HepG2 (cell line): ENCODE measurements around the gene GDF11. TPM values are rescaled to one million over a fixed set of nuclear protein-coding genes. Genes with fewer than 3 reads are reported as not detected.

Experiments used
- ATAC-seq: fragments of 200-7000 bp; cut with Tn5 transposase; 3 replicates; pipeline ENCODE4 v1.9.1; 2020; ENCODE audit warnings: mild to moderate bottlenecking, moderate library complexity
- BruUV-seq: library from RNA; stranded (reverse); fragments of 400-500 nt; replicated peaks from 2 replicates; lab custom pipeline; 2021; lab: Mats Ljungman, UMichigan
- CTCF ChIA-PET: fragments of 300-600 bp; formaldehyde crosslinking; extraction: SDS; loops from one replicate; lab custom pipeline; 2021; ENCODE audit warnings: low total read pairs, inconsistent platforms, low intra/inter-chr PET ratio; lab: Yijun Ruan, JAX
- POLR2A ChIA-PET: fragments of 350-600 bp; sonication (Branson Sonifier 250); formaldehyde crosslinking; loops from one replicate; lab custom pipeline; 2020; ENCODE audit warnings: antibody characterized with exemption, inconsistent platforms; lab: Yijun Ruan, JAX
- DNase-seq: peaks from one replicate; pipeline ENCODE4 v3.0.0-alpha.2; 2015; ENCODE audit warnings: low spot score
- FAIRE-seq: peaks from 3 replicates; lab custom pipeline; 2011; peaks lifted over from hg19 to GRCh38; lab: Jason Lieb, UNC
- H2AFZ ChIP-seq: one replicate; pipeline ENCODE4 v1.6.1; 2011; ENCODE audit warnings: low read length, inconsistent platforms
- H3K27ac ChIP-seq: fragments of 300-600 bp; 3 replicates; pipeline ENCODE4 v1.8.0; 2011; ENCODE audit warnings: mixed run types, mild to moderate bottlenecking, mixed read lengths, low read length, inconsistent platforms; ENCODE audit not compliant: insufficient read depth; ENCODE audit errors: extremely low read length
- H3K27me3 ChIP-seq, 2 experiments: fragments of 200-600 bp in 1 of 2; 2 replicates in 1 of 2; 3 replicates in 1 of 2; pipeline versions ENCODE4 v1.6.0 to v1.8.0; 2011; ENCODE audit warnings: low read length in 2 of 2, mild to moderate bottlenecking in 2 of 2, moderate library complexity in 2 of 2, inconsistent platforms in 1 of 2; ENCODE audit not compliant: insufficient read depth in 2 of 2, control insufficient read depth in 1 of 2
- H3K36me3 ChIP-seq, 2 experiments: fragments of 200-600 bp in 1 of 2; replicated peaks in 1 of 2; 2 replicates in 1 of 2; 3 replicates in 1 of 2; pipeline versions ENCODE4 v1.5.1 to v1.8.0; 2011; ENCODE audit warnings: low read length in 2 of 2, inconsistent platforms in 1 of 2; ENCODE audit not compliant: insufficient read depth in 2 of 2, control insufficient read depth in 1 of 2
- H3K4me1 ChIP-seq: 2 replicates; pipeline ENCODE4 v1.5.1; 2012; ENCODE audit warnings: low read length, inconsistent platforms; ENCODE audit not compliant: insufficient read depth
- H3K4me2 ChIP-seq: 2 replicates; pipeline ENCODE4 v1.6.0; 2011; ENCODE audit warnings: low read depth, low read length, inconsistent platforms
- H3K4me3 ChIP-seq, 3 experiments: fragments of 200-600 bp in 1 of 3; sonication (generic), shearing (Covaris generic) in 1 of 3; replicated peaks in 1 of 3; 2 replicates each; pipeline ENCODE4 v1.5.1; 2011 to 2016; ENCODE audit warnings: low read length in 3 of 3, inconsistent platforms in 2 of 3, low read depth in 2 of 3, mild to moderate bottlenecking in 2 of 3, control low read depth in 1 of 3, mixed read lengths in 1 of 3; ENCODE audit not compliant: insufficient read depth in 1 of 3
- H3K79me2 ChIP-seq: one replicate; pipeline ENCODE4 v1.6.1; 2011; ENCODE audit warnings: low read length, inconsistent platforms; ENCODE audit not compliant: insufficient read depth
- H3K9ac ChIP-seq: 2 replicates; pipeline ENCODE4 v1.6.0; 2011; ENCODE audit warnings: mild to moderate bottlenecking, low read depth, low read length, inconsistent platforms; ENCODE audit not compliant: insufficient read depth
- H3K9me3 ChIP-seq: 2 replicates; pipeline ENCODE4 v1.5.1; 2012; ENCODE audit warnings: mild to moderate bottlenecking, low read length
- H4K20me1 ChIP-seq: 2 replicates; pipeline ENCODE4 v1.6.0; 2011; ENCODE audit warnings: inconsistent platforms, mild to moderate bottlenecking, low read length, moderate library complexity; ENCODE audit not compliant: insufficient read depth
- BORCS8-MEF2B ChIP-seq: sonication (generic); formaldehyde crosslinking; IDR thresholded peaks from 2 replicates; pipeline ENCODE4 v1.8.0; 2022; ENCODE audit warnings: mild to moderate bottlenecking, missing genetic modification reagents
- CEBPG ChIP-seq: IDR thresholded peaks from 2 replicates; pipeline ENCODE4 v1.6.1; 2016
- FOSL2 ChIP-seq: sonication (generic); formaldehyde crosslinking; IDR thresholded peaks from 2 replicates; pipeline ENCODE4 v1.4.0; 2020; ENCODE audit warnings: missing genetic modification reagents
- MTF2 ChIP-seq: sonication (generic); formaldehyde crosslinking; IDR thresholded peaks from 2 replicates; pipeline ENCODE4 v1.5.0; 2020; ENCODE audit warnings: missing genetic modification reagents, borderline replicate concordance
- PATZ1 ChIP-seq: sonication (generic); formaldehyde crosslinking; IDR thresholded peaks from 2 replicates; pipeline ENCODE4 v1.4.0; 2020; ENCODE audit warnings: missing genetic modification reagents
- RBAK ChIP-seq: sonication (generic); formaldehyde crosslinking; IDR thresholded peaks from 2 replicates; pipeline ENCODE4 v1.5.1; 2020; ENCODE audit warnings: mild to moderate bottlenecking, missing genetic modification reagents
- SRSF9 ChIP-seq: fragments of 200-400 bp; formaldehyde crosslinking; IDR thresholded peaks from 2 replicates; pipeline ENCODE4 v1.6.1; 2018; ENCODE audit warnings: borderline replicate concordance, mild to moderate bottlenecking, low read depth, low read length; ENCODE audit not compliant: insufficient read depth, poor library complexity, severe bottlenecking
- ZBTB38 ChIP-seq: sonication (generic); formaldehyde crosslinking; IDR thresholded peaks from 2 replicates; pipeline ENCODE4 v1.5.1; 2020; ENCODE audit warnings: mild to moderate bottlenecking, missing genetic modification reagents
- ZNF496 ChIP-seq: sonication (generic); formaldehyde crosslinking; IDR thresholded peaks from 2 replicates; pipeline ENCODE4 v1.8.1; 2023; ENCODE audit warnings: mild to moderate bottlenecking, moderate library complexity, missing genetic modification reagents; ENCODE audit not compliant: insufficient replicate concordance
- ZNF772 ChIP-seq: sonication (generic); formaldehyde crosslinking; IDR thresholded peaks from 2 replicates; pipeline ENCODE4 v1.5.0; 2020; ENCODE audit warnings: mild to moderate bottlenecking, missing genetic modification reagents
- WGBS: methylation state at CpG from one replicate; pipeline ENCODE4 v1.1.6; 2017; ENCODE audit warnings: low lambda C conversion rate; 5-methylcytosine and 5-hydroxymethylcytosine counted together
- in situ Hi-C: cut with HindIII; loops from 2 replicates; pipeline ENCODE4 v1.10.0; 2017; ENCODE audit warnings: low pct_unique_long_range_greater_than_20kb; ENCODE audit not compliant: extremely low pct_ligation_motif_present
- intact Hi-C: fragments of 100-400 bp; cut with micrococcal nuclease; formaldehyde crosslinking; loops from one replicate; pipeline ENCODE4 v1.10.0; 2022; ENCODE audit not compliant: unreplicated experiment
- polyA plus RNA-seq, 8 experiments: library from polyadenylated mRNA; depleted of rRNA in 3 of 8; stranded (reverse) in 7 of 8; unstranded in 1 of 8; fragments of >200 nt; fragmentation: Illumina TruSeq in 4 of 8; extraction: Trizol in 4 of 8; gene quantifications; 2 replicates each; pipeline versions ENCODE4 v1.2.1 to v1.2.3, GENCODE V29; 2011 to 2016; ENCODE audit warnings: low read depth in 4 of 8, missing spikeins in 1 of 8, mixed read lengths in 1 of 8; ENCODE audit not compliant: insufficient read depth in 1 of 8
- total RNA-seq, 5 experiments: library from RNA; depleted of rRNA; stranded (reverse); fragments of >200 nt; fragmentation: Illumina TruSeq; extraction: Trizol; gene quantifications; 2 replicates each; pipeline ENCODE4 v1.2.3, GENCODE V29; 2016; ENCODE audit warnings: low read depth in 1 of 5
- TF ChIP-seq, protein P1 (sequence below): sonication (generic); formaldehyde crosslinking; IDR thresholded peaks from 2 replicates; pipeline ENCODE4 v1.8.1; 2023; ENCODE audit warnings: mild to moderate bottlenecking, moderate library complexity, missing genetic modification reagents
- TF ChIP-seq, protein P2 (sequence below): sonication (generic); formaldehyde crosslinking; IDR thresholded peaks from 2 replicates; pipeline ENCODE4 v1.5.1; 2020; ENCODE audit warnings: missing genetic modification reagents, mild to moderate bottlenecking, borderline replicate concordance

Gene GDF11
- total and polyA plus RNA-seq, 2 of the 13 experiments (the other 11 are each of a cell fraction or from before 2014, with no cell fraction given), result 0.63 to 1.5 TPM

DNA sequence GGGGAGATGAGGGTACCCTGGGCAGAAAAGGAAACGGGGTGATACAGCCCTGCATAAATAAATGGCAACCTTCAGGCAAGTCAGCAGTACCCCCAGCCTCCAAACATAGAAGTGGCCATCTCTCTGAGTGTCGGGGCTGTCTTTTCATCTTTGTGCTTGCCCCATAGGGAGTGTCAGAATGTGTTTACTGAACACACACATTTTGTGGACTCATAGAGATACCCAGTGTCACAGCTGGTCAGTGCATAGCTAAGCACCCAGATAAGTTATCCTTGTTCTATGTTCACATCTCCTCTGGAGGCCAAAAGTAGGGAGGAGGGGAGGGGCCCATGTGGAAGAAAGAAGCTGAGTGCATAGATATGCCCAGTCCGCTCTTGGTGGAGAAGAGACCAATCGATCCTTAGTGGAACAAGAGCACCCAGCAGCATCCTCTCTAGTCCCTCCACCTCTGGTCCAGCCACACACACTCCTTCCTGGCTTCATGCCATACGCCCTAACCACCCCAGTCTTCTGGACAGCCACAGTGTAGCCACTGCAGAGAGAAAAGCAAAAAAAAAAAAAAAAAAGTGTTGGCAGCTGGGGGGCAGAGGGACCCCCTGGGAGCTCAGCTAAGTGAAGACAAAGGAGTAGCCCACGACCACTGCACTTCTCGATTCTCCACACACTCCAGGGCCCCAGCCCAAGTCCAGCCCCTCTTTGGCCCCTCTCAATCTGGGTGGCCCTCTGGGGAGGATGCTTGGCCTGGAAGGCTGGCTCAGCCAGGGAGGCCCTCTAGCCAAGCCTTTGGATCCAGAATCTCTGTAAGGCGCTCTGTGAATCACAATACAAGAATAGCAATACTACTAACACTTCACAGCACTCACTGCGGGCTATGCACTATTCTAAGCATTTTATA lies 37.9 kb upstream of the GDF11 start (continued):
- TF ChIP-seq FOSL2 (CRISPR knock-in tag), result peak; percentile 53; the same call in 1 of the 2 replicates
- peak; percentile 11; the same call in 1 of the 2 replicates for TF ChIP-seq CEBPG

GRCh38 chr12:55705782-55706402 lies 37.0 kb upstream of the GDF11 start:
- no peak overlapping the region for H3K4me2 ChIP-seq
- H3K79me2 ChIP-seq, result no peaks in the 10 kb centered on the region
- H3K4me3 ChIP-seq, result no peak overlapping the region
- no TSS peak for BruUV-seq
- intact Hi-C loops (loop anchor here (2.0 kb wide), 1 partner anchor 15 kb away; the partner anchor contains the start of gene RDH5), in situ Hi-C loops (no loop called here)
- POLR2A ChIA-PET, result interaction anchor here (1.4 to 3.4 kb wide), 4 partner anchors 10 to 24 kb away, joined by 3 to 14 read pairs (median 8); partner anchors contain the start of genes BLOC1S1, CD63 and RDH5
- CTCF ChIA-PET, result no interaction called here
- no peak overlapping the region for H2AFZ ChIP-seq
- no peak for DNase-seq
- H3K9ac ChIP-seq, result no peak overlapping the region
- H3K9me3 ChIP-seq, result no peaks in the 10 kb centered on the region
- no peak for FAIRE-seq
- no peaks in the 10 kb centered on the region for H3K36me3 ChIP-seq
- no peaks in the 10 kb centered on the region; the same call in 1 of the 2 replicates for H4K20me1 ChIP-seq
- no peak overlapping the region for H3K27ac ChIP-seq
- peaks cover 1 to 57% of the 10 kb centered on the region in 2 experiments; a peak in 4 of 5 replicates for H3K27me3 ChIP-seq
- peaks cover 70% of the 10 kb centered on the region for H3K4me1 ChIP-seq
- peak; percentile 48 for ATAC-seq
- WGBS, result under 1% methylated on average over 5 of the region's 5 CpGs
- no peak for TF ChIP-seq RBAK
- TF ChIP-seq, protein P1, sequence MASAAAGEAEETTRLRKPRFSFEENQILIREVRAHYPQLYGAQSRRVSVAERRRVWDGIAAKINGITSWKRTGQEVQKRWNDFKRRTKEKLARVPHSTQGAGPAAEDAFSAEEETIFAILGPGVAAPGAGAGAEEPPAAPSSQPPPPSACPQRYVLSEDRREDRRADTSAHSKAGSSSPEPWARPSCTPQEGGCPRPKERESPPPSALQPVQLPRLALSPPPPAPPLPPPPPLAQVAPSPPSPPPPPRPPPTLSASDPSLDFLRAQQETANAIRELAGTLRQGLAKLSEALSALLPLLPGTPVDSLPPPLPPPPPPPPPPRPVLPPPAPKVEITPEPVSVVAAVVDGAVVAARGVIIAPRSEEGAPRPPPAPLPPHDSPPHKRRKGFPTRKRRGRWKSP (CRISPR knock-in tag), result no peak
- TF ChIP-seq ZNF772 (CRISPR knock-in tag), result no peak
- no peak for TF ChIP-seq SRSF9
- TF ChIP-seq PATZ1 (CRISPR knock-in tag), result peak; percentile 63; the same call in 1 of the 2 replicates
- TF ChIP-seq ZNF496 (CRISPR knock-in tag), result no peak
- no peak for TF ChIP-seq ZBTB38
- no peak for TF ChIP-seq BORCS8-MEF2B (CRISPR knock-in tag)
- TF ChIP-seq MTF2, result no peak
- TF ChIP-seq, protein P2, sequence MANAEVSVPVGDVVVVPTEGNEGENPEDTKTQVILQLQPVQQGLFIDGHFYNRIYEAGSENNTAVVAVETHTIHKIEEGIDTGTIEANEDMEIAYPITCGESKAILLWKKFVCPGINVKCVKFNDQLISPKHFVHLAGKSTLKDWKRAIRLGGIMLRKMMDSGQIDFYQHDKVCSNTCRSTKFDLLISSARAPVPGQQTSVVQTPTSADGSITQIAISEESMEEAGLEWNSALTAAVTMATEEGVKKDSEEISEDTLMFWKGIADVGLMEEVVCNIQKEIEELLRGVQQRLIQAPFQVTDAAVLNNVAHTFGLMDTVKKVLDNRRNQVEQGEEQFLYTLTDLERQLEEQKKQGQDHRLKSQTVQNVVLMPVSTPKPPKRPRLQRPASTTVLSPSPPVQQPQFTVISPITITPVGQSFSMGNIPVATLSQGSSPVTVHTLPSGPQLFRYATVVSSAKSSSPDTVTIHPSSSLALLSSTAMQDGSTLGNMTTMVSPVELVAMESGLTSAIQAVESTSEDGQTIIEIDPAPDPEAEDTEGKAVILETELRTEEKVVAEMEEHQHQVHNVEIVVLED (CRISPR knock-in tag), result no peak
